AG09309 (cell line): ENCODE measurements around the gene ADH1C.
"Not testable (repeated sequence)": the region's sequence is repeated elsewhere in the genome, so short reads cannot be mapped to it uniquely, and the experiment has no call there.

Source experiments
- DNase-seq: peaks from one replicate; pipeline ENCODE4 v3.0.0-alpha.2; 2010; ENCODE audit warnings: low read depth
- H3K4me3 ChIP-seq: 2 replicates; pipeline ENCODE4 v1.5.1; 2011; ENCODE audit warnings: mild to moderate bottlenecking, low read depth, low read length, moderate library complexity; ENCODE audit not compliant: control insufficient read depth
- CTCF ChIP-seq: IDR thresholded peaks from 2 replicates; pipeline ENCODE4 v1.5.1; 2011; ENCODE audit warnings: mild to moderate bottlenecking, low read depth, low read length, inconsistent platforms; ENCODE audit not compliant: insufficient read depth, control insufficient read depth; ENCODE audit errors: missing control alignments

ADH1C gene

GRCh38 chr4:99323756-99324155 is 28.8 kb downstream of the ADH1C start:
- no peak for DNase-seq
- no peak for TF ChIP-seq CTCF
- no peak overlapping the region for H3K4me3 ChIP-seq

DNA sequence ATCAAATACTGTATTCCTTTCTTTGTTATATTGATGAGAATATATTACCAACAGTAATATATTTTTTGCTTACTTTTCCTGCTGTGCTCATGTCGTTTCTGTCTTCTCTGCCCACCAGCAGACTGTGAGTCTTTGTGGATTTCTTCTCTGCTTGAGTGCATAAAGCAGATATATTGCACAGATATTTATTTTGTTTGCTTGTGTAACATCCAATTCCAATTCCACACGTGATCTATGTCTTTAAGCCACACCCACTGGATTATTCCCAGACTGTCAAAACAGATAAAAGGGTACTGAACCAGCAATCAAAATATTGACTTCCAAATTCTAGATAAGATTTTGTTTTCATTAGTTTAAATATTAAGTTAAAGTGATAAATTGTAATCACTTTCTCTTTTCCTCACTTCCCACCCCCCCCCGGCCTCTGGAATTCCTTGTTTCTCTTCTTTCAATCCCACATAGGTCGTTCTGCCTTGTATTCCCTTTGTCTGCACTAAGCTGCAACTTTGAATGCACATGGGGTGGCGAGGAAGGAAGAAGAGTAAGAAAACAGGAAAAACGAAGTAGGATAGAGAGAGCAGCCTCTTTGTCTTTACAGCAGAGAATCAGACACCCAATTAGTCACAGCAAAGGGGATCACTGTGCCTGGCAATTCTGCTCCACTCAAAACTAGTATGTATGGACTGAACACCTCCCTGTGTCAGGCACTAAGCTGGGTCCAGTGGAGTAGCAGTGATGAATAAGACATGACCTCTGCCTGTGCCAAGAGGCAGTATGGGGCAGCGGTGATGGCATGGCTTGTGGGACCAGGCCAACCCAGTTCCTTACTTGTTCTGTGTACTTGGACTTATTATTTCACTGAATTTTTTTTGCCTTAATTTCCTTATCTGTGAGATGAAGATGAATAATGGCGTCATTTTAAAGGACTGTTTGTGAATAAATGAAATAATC is 31.0 kb downstream of the ADH1C start, which contains the start of gene ADH1B:
ADH1B (minus strand) TSS at position 161 of the 951 bp plus-strand sequence; CDS start at position 91, 70 bp downstream.
- TF ChIP-seq CTCF = no peak
- no peak within 1 kb of the TSS for H3K4me3 ChIP-seq
- DNase-seq = no peak

DNA sequence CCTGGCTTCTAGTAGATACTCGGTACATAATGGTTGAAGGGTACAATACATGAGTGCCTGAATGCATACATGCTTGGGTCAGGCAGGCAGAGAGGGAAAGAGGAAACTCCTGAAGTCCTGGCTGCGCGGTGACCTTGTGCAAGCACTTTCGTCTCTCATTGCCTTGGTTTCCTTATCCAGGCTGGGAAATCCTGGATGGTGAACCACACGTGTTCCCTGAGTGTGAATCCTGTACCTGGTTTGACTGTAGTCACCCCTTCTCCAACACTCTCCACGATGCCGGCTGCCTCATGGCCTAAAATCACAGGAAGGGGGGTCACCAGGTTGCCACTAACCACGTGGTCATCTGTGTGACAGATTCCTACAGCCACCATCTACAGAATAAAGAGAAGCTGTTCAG is 34.7 kb downstream of the ADH1C start:
- not testable (repeated sequence) for H3K4me3 ChIP-seq, DNase-seq

- no peak overlapping the region for H3K4me3 ChIP-seq
- no peak for DNase-seq
- TF ChIP-seq CTCF = no peak
These were observed 35.2 kb downstream of the ADH1C start for GRCh38 chr4:99317354-99317753.

DNA sequence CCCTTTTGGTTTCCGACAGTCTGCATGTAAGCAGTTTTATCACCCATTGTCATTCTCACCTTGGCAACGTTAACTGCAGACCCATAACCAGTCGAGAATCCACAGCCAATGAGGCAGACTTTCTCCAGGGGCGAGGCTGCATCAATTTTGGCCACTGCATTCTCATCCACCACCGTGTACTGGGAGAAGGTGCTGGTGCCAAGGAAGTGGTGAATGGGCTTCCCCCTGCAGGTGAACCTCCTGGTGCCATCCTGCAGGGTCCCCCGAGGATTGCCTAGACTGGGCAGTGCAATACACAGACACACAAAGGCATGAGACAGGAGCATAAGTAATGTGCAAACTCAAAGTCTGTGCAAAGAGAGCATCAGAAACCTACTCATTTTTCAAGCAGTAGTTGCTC is 36.7 kb downstream of the ADH1C start:
- no peak overlapping the region for H3K4me3 ChIP-seq
- no peak for TF ChIP-seq CTCF
- DNase-seq = no peak

DNA sequence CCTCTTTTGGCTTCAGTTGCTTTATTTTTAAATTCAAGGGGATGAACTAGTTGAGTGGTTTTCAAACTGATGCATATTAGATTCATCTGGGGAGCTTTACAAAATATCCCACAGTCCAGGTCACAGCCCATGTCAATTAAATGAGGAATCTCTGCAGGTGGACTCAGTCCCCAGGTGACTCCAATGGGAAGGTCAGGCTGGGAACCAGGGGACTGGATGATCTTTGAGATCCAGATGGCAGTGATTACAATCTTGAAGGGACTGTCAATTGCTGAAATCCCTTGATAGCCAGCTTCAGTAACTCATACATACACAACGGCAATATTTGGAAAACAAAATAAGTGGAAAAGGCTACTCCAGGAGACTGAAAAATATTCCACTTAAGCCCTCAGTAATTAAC is 38.3 kb downstream of the ADH1C start:
- TF ChIP-seq CTCF = no peak
- DNase-seq = no peak
- no peak overlapping the region for H3K4me3 ChIP-seq

DNA sequence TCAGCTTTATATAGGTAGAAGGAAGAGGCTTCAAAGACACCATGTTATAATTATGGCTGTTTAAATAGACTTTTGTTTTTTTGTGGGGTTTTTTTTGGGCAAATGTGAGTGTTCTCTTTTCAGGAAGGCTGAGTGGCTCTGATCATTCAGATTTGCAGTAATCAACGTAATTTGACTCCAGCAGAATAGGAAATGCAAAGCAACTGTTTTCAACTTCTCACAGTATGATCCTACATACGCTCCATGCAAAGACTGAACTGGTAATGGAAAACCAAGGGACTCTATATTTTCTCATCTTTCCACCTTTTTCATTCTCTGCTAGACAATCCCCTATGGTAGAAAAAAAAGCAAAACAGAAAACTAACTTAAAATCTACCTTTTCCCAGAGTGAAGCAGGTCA is 42.2 kb downstream of the ADH1C start:
- no peak overlapping the region for H3K4me3 ChIP-seq
- no peak for TF ChIP-seq CTCF
- DNase-seq = no peak
